OCI-LY1 (cell line): ENCODE measurements around the gene HMCN2.

Experiments used
- H2AFZ ChIP-seq: fragments of 200-600 bp; sonication (generic), shearing (Covaris generic); 2 replicates; pipeline ENCODE4 v1.6.0; 2014; ENCODE audit warnings: antibody characterized with exemption, mild to moderate bottlenecking, low read length
- H3F3A ChIP-seq: fragments of 200-600 bp; sonication (generic), shearing (Covaris generic); 2 replicates; pipeline ENCODE4 v1.6.0; 2014; ENCODE audit warnings: mild to moderate bottlenecking, antibody characterized with exemption, low read length, moderate library complexity; ENCODE audit not compliant: insufficient read depth
- H3K27ac ChIP-seq: fragments of 200-600 bp; sonication (generic); 2 replicates; pipeline ENCODE4 v1.5.1; 2014; ENCODE audit warnings: low read length, mixed run types, mild to moderate bottlenecking, low read depth; ENCODE audit not compliant: poor library complexity, severe bottlenecking
- H3K27me3 ChIP-seq: fragments of 200-600 bp; sonication (generic); 2 replicates; pipeline ENCODE4 v1.6.0; 2014; ENCODE audit warnings: antibody characterized with exemption, mild to moderate bottlenecking, low read length, moderate library complexity; ENCODE audit not compliant: insufficient read depth
- H3K36me3 ChIP-seq: fragments of 200-600 bp; sonication (generic); 2 replicates; pipeline ENCODE4 v1.6.1; 2014; ENCODE audit warnings: mild to moderate bottlenecking, antibody characterized with exemption, low read length, moderate library complexity, mixed read lengths; ENCODE audit not compliant: insufficient read depth
- H3K4me1 ChIP-seq: fragments of 200-600 bp; sonication (generic); 2 replicates; pipeline ENCODE4 v1.5.1; 2014; ENCODE audit warnings: mild to moderate bottlenecking, low read length, moderate library complexity; ENCODE audit not compliant: insufficient read depth, severe bottlenecking
- H3K4me2 ChIP-seq: fragments of 200-600 bp; sonication (generic), shearing (Covaris generic); 2 replicates; pipeline ENCODE4 v1.6.1; 2014; ENCODE audit warnings: low read length
- H3K4me3 ChIP-seq: fragments of 200-600 bp; sonication (generic); 2 replicates; pipeline ENCODE4 v1.5.1; 2014; ENCODE audit warnings: low read length, low read depth, mild to moderate bottlenecking, mixed read lengths; ENCODE audit not compliant: poor library complexity, severe bottlenecking
- H3K79me2 ChIP-seq: fragments of 200-600 bp; shearing (Covaris generic); 2 replicates; pipeline ENCODE4 v1.6.1; 2016; ENCODE audit warnings: mixed run types, low read length, mixed read lengths; ENCODE audit not compliant: insufficient read depth
- H3K9ac ChIP-seq: fragments of 200-600 bp; sonication (generic), shearing (Covaris generic); 2 replicates; pipeline ENCODE4 v1.6.1; 2014; ENCODE audit warnings: mild to moderate bottlenecking, low read length, mixed read lengths
- H3K9me2 ChIP-seq: fragments of 200-600 bp; sonication (generic), shearing (Covaris generic); 2 replicates; pipeline ENCODE4 v1.6.1; 2014; ENCODE audit warnings: low read depth, mild to moderate bottlenecking, low read length, mixed read lengths
- H3K9me3 ChIP-seq: fragments of 200-600 bp; shearing (Covaris generic); 2 replicates; pipeline ENCODE4 v1.6.1; 2014; ENCODE audit warnings: low read length, mixed read lengths
- H4K20me1 ChIP-seq: fragments of 200-600 bp; sonication (generic), shearing (Covaris generic); 2 replicates; pipeline ENCODE4 v1.6.0; 2016; ENCODE audit warnings: mild to moderate bottlenecking, low read length; ENCODE audit not compliant: insufficient read depth
- CTCF ChIP-seq: fragments of 200-600 bp; sonication (generic), shearing (Covaris generic); IDR thresholded peaks from 2 replicates; pipeline ENCODE4 v1.5.1; 2017; ENCODE audit warnings: mild to moderate bottlenecking, antibody characterized with exemption, low read length, moderate library complexity, mixed read lengths
- EZH2 ChIP-seq: fragments of 200-600 bp; sonication (generic), shearing (Covaris generic); IDR thresholded peaks from 2 replicates; pipeline ENCODE4 v1.8.0; 2017; ENCODE audit warnings: borderline replicate concordance, mixed run types, mild to moderate bottlenecking, antibody characterized with exemption, low read length, moderate library complexity, mixed read lengths

HMCN2 gene

GRCh38 chr9:130478152-130478551 lies 212.6 kb downstream of the HMCN2 start:
- TF ChIP-seq EZH2: no peak
- no peak for TF ChIP-seq CTCF
- Histone ChIP-seq H3K27me3 (0 out of 2 replicates have a peak, but pooled peaks cover 4% of the 10 kb centered on the region), H3K27ac (no peak overlapping the region), H3K9me2 (no peaks in the 10 kb centered on the region), H3K4me3 (no peak overlapping the region), H3K4me2 (no peak overlapping the region), H3K4me1 (no peaks in the 10 kb centered on the region), H3K79me2 (no peaks in the 10 kb centered on the region), H3F3A (no peaks in the 10 kb centered on the region), H4K20me1 (no peaks in the 10 kb centered on the region), H3K36me3 (no peaks in the 10 kb centered on the region), H2AFZ (no peak overlapping the region), H3K9ac (no peak overlapping the region), H3K9me3 (no peaks in the 10 kb centered on the region)

GRCh38 chr9:130478736-130479575 lies 213.4 kb downstream of the HMCN2 start:
- H3K4me2 ChIP-seq: no peak overlapping the region
- H4K20me1 ChIP-seq: no peaks in the 10 kb centered on the region
- H3K36me3 ChIP-seq: no peaks in the 10 kb centered on the region
- H3K9me2 ChIP-seq: no peaks in the 10 kb centered on the region
- TF ChIP-seq CTCF: no peak
- TF ChIP-seq EZH2: no peak
- no peak overlapping the region for H3K9ac ChIP-seq
- no peak overlapping the region for H2AFZ ChIP-seq
- no peaks in the 10 kb centered on the region for H3F3A ChIP-seq
- no peaks in the 10 kb centered on the region for H3K27me3 ChIP-seq
- H3K9me3 ChIP-seq: no peaks in the 10 kb centered on the region
- H3K27ac ChIP-seq: no peak overlapping the region
- no peaks in the 10 kb centered on the region for H3K79me2 ChIP-seq
- H3K4me3 ChIP-seq: no peak overlapping the region
- no peaks in the 10 kb centered on the region for H3K4me1 ChIP-seq

- Histone ChIP-seq H3K27ac (no peak overlapping the region), H3K36me3 (no peaks in the 10 kb centered on the region), H3F3A (no peaks in the 10 kb centered on the region), H4K20me1 (no peaks in the 10 kb centered on the region), H3K9ac (no peak overlapping the region), H3K79me2 (no peaks in the 10 kb centered on the region), H2AFZ (no peak overlapping the region), H3K9me3 (no peaks in the 10 kb centered on the region), H3K27me3 (no peaks in the 10 kb centered on the region), H3K4me3 (no peak overlapping the region), H3K4me2 (no peak overlapping the region), H3K9me2 (no peaks in the 10 kb centered on the region), H3K4me1 (no peaks in the 10 kb centered on the region)
- no peak for TF ChIP-seq EZH2
- no peak for TF ChIP-seq CTCF
Measured at GRCh38 chr9:130479587-130479986, 214.0 kb downstream of the HMCN2 start.
